ENCODE measurements around the gene TRA2B. TPM values are rescaled to one million over a fixed set of nuclear protein-coding genes. Genes with fewer than 3 reads are reported as not detected.

TRA2B gene
- total and polyA plus RNA-seq, 7 donors = 62.5 to 159 (median 113) TPM

DNA sequence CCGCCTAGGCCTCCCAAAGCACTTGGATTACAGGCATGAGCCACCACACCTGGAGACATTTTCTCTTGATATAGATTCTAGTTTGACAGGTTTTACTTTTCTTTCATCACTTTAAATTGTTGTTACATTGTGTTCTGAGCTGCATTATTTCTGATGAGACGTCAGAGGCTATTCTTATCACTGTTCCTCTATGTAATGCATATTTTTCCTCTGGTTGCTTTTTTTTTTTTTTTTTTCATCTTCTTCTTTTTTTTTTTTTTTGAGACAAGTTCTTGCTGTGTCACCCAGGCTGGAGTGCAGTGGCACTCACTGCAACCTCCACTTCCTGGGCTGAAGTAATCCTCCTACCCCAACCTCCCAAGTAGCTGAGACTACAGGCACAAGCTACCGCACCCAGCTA is 41.2 kb downstream of the TRA2B start:
- TF ChIP-seq EP300 (IDR thresholded peaks at IDR 0.05) = no peak
- TF ChIP-seq POLR2AphosphoS5 (IDR thresholded peaks at IDR 0.05) = no peak
- TF ChIP-seq, protein P1, sequence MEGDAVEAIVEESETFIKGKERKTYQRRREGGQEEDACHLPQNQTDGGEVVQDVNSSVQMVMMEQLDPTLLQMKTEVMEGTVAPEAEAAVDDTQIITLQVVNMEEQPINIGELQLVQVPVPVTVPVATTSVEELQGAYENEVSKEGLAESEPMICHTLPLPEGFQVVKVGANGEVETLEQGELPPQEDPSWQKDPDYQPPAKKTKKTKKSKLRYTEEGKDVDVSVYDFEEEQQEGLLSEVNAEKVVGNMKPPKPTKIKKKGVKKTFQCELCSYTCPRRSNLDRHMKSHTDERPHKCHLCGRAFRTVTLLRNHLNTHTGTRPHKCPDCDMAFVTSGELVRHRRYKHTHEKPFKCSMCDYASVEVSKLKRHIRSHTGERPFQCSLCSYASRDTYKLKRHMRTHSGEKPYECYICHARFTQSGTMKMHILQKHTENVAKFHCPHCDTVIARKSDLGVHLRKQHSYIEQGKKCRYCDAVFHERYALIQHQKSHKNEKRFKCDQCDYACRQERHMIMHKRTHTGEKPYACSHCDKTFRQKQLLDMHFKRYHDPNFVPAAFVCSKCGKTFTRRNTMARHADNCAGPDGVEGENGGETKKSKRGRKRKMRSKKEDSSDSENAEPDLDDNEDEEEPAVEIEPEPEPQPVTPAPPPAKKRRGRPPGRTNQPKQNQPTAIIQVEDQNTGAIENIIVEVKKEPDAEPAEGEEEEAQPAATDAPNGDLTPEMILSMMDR (IDR thresholded peaks at IDR 0.05) = no peak
- TF ChIP-seq POLR2A (IDR thresholded peaks at IDR 0.05) = no peak
- Histone ChIP-seq H3K27me3 (no peaks in the 10 kb centered on the region), H3K36me3 (no peaks in the 10 kb centered on the region), H3K4me3 (no peak overlapping the region), H3K4me1 (no peaks in the 10 kb centered on the region), H3K9me3 (no peaks in the 10 kb centered on the region), H3K27ac (no peak overlapping the region)
- intact Hi-C loops (cut with DNase I) = no loop called here
- DNase-seq = no peak
- 78 to 85% methylated on average over 3 of the region's 3 CpGs for WGBS, 2 donors

DNA sequence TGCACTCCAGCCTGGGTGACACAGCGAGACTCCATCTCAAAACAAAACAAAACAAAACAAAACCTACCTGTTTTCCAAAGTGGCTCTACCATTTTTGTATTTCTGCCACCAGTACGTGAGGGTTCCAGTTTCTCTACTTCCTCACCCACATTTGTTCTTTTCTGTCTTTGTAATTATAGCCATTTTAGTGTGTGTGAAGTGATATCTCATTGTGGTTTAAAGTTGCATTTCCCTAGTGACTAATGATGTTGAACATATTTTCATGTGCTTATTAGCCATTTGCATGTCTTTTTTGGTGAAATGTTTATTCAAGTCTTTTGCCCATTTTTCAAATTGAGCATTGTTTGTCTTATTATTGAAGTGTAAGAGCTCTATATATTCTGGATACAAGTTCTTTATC is 50.7 kb downstream of the TRA2B start:
- TF ChIP-seq POLR2A (IDR thresholded peaks at IDR 0.05) (no peak), POLR2AphosphoS5 (IDR thresholded peaks at IDR 0.05) (no peak), EP300 (IDR thresholded peaks at IDR 0.05) (no peak)
- TF ChIP-seq, protein P1 (IDR thresholded peaks at IDR 0.05) = no peak
- Histone ChIP-seq H3K27me3 (no peaks in the 10 kb centered on the region), H3K36me3 (no peaks in the 10 kb centered on the region), H3K4me1 (no peaks in the 10 kb centered on the region), H3K4me3 (no peak overlapping the region), H3K27ac (no peak overlapping the region), H3K9me3 (no peaks in the 10 kb centered on the region)
- intact Hi-C loops (cut with DNase I) = no loop called here
- WGBS, 2 donors = 75 to 83% methylated on average over 2 of the region's 2 CpGs
- DNase-seq = no peak

DNA sequence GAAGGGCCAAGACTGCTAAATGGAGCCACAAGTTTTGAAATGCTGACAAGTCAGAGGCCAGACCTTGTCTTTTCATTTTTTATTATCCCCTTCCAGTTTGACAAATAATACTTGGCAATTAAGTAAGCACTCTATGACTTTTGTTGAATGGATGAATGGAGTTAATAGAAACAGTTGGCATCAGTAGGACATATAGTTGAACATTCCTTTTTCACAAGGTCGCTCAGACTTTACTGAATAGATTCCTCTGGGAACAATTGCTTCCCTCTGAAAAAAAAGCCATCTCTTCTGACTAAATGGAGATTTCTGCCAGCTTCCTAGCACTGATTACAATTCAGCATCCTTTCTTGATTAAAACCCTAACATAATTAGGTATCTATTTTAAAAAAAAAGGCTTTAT is 53.2 kb downstream of the TRA2B start:
- no peak for DNase-seq
- 78 to 85% methylated on average over 1 of the region's 1 CpG for WGBS, 2 donors

DNA sequence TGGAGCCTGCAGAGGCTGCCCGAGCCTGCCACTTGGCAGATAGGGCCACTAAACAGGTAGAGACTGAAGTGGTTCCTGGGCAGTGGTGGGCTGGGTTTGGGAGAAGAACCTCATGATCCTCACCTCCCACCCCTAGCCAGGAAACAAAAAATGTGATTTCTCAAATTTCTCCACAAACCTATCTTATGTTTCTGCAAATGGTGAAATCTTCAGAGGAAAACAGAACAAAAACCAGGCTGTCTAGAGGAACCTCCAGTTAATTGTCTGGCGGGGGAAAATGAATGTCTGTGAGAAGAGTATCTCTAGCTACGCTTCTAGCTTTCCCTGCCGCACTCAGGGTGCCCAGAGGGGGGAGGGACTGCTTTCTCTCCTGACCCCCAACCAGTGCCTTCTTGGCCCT is 55.9 kb downstream of the TRA2B start:
- TF ChIP-seq POLR2AphosphoS5 (IDR thresholded peaks at IDR 0.05) (no peak), POLR2A (IDR thresholded peaks at IDR 0.05) (no peak)
- WGBS, 2 donors = 95 to 96% methylated on average over 4 of the region's 4 CpGs

More for the DNA sequence above, 53.2 kb downstream of the TRA2B start:
- TF ChIP-seq POLR2A (IDR thresholded peaks at IDR 0.05) (no peak), POLR2AphosphoS5 (IDR thresholded peaks at IDR 0.05) (no peak), EP300 (IDR thresholded peaks at IDR 0.05) (no peak)
- TF ChIP-seq, protein P1 (IDR thresholded peaks at IDR 0.05) = no peak
- Histone ChIP-seq H3K4me1 (no peaks in the 10 kb centered on the region), H3K4me3 (no peak overlapping the region), H3K9me3 (no peaks in the 10 kb centered on the region), H3K27ac (no peak overlapping the region), H3K36me3 (no peaks in the 10 kb centered on the region), H3K27me3 (no peaks in the 10 kb centered on the region)
- intact Hi-C loops (cut with DNase I) = no loop called here

DNA sequence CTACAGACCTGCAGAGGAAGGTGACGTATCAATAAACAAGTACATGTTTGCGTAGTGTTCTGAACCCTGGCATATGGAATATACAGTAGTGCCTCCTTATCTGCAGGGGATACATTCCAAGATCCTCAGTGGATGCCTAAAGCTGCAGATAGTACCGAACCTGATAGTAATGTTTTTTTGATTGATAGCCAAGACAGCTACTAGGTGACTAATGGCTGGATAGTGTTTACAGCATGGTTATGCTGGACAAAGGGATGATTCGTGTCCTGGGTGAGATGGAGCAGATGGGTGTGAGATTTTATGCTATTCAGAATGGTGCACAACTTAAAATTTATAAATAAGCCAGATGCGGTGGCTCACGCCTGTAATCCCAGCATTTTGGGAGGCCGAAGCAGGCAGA is 57.2 kb downstream of the TRA2B start:
- intact Hi-C loops (cut with DNase I) = no loop called here
- H3K4me3 ChIP-seq = no peak overlapping the region
- H3K36me3 ChIP-seq = no peaks in the 10 kb centered on the region
- H3K27ac ChIP-seq = no peak overlapping the region
- H3K9me3 ChIP-seq = no peaks in the 10 kb centered on the region
- no peaks in the 10 kb centered on the region for H3K4me1 ChIP-seq
- 86 to 90% methylated on average over 7 of the region's 7 CpGs for WGBS, 2 donors
- TF ChIP-seq POLR2A (IDR thresholded peaks at IDR 0.05) = no peak
- TF ChIP-seq POLR2AphosphoS5 (IDR thresholded peaks at IDR 0.05) = no peak
- TF ChIP-seq, protein P1 (IDR thresholded peaks at IDR 0.05) = no peak
- no peak for TF ChIP-seq EP300 (IDR thresholded peaks at IDR 0.05)
- no peaks in the 10 kb centered on the region for H3K27me3 ChIP-seq
- no peak for DNase-seq

More for the DNA sequence above, 55.9 kb downstream of the TRA2B start:
- Histone ChIP-seq H3K9me3 (no peaks in the 10 kb centered on the region), H3K4me1 (no peaks in the 10 kb centered on the region), H3K27ac (no peak overlapping the region), H3K36me3 (no peaks in the 10 kb centered on the region), H3K4me3 (no peak overlapping the region), H3K27me3 (no peaks in the 10 kb centered on the region)
- intact Hi-C loops (cut with DNase I) = no loop called here
- no peak for DNase-seq
